Fibroblast of lung (primary cell): ENCODE data around the gene FAM78B. TPM values are rescaled to one million over a fixed set of nuclear protein-coding genes. Genes with fewer than 3 reads are reported as not detected.

Source experiments
- DNase-seq, 2 donors: peaks; one replicate each; pipeline versions ENCODE4 v3.0.0 to v3.0.0-alpha.2; 2010; ENCODE audit warnings: low read depth in 2 of 2
- H2AFZ ChIP-seq: 2 replicates; pipeline ENCODE4 v1.5.1; 2012; ENCODE audit warnings: low read length, control low read depth, inconsistent platforms
- H3K27ac ChIP-seq: 2 replicates; pipeline ENCODE4 v1.5.1; 2011; ENCODE audit warnings: low read length, control low read depth; ENCODE audit not compliant: insufficient read depth
- H3K27me3 ChIP-seq: 2 replicates; pipeline ENCODE4 v1.5.1; 2011; ENCODE audit warnings: mild to moderate bottlenecking, low read length; ENCODE audit not compliant: control insufficient read depth, insufficient read depth
- H3K36me3 ChIP-seq: 2 replicates; pipeline ENCODE4 v1.5.1; 2011; ENCODE audit warnings: low read length; ENCODE audit not compliant: control insufficient read depth, insufficient read depth
- H3K4me1 ChIP-seq: 2 replicates; pipeline ENCODE4 v1.5.1; 2011; ENCODE audit warnings: low read length; ENCODE audit not compliant: control insufficient read depth, insufficient read depth; ENCODE audit errors: extremely low read depth
- H3K4me2 ChIP-seq: 2 replicates; pipeline ENCODE4 v1.5.1; 2011; ENCODE audit warnings: low read length, control low read depth; ENCODE audit not compliant: insufficient read depth; ENCODE audit errors: extremely low read depth
- H3K4me3 ChIP-seq, 4 experiments: fragments of 200-600 bp in 1 of 4; sonication (generic) in 1 of 4; replicated peaks in 1 of 4; 2 replicates each; pipeline ENCODE4 v1.5.1; 2011 to 2016; ENCODE audit warnings: low read length in 4 of 4, low read depth in 3 of 4, mild to moderate bottlenecking in 3 of 4, control low read depth in 2 of 4, inconsistent platforms in 1 of 4, mixed read lengths in 1 of 4; ENCODE audit not compliant: insufficient read depth in 1 of 4; ENCODE audit errors: control extremely low read depth in 1 of 4
- H3K79me2 ChIP-seq: 2 replicates; pipeline ENCODE4 v1.5.1; 2012; ENCODE audit warnings: mild to moderate bottlenecking, low read length, inconsistent platforms; ENCODE audit not compliant: control insufficient read depth, insufficient read depth
- H3K9ac ChIP-seq: 2 replicates; pipeline ENCODE4 v1.5.1; 2011; ENCODE audit warnings: mild to moderate bottlenecking, low read length, control low read depth; ENCODE audit not compliant: insufficient read depth
- H3K9me3 ChIP-seq: 2 replicates; pipeline ENCODE4 v1.5.1; 2012; ENCODE audit warnings: low read depth, low read length; ENCODE audit not compliant: control insufficient read depth, insufficient read depth
- H4K20me1 ChIP-seq: 2 replicates; pipeline ENCODE4 v1.5.1; 2011; ENCODE audit warnings: low read length; ENCODE audit not compliant: control insufficient read depth, insufficient read depth; ENCODE audit errors: extremely low read depth
- CTCF ChIP-seq, 2 donors: IDR thresholded peaks in 1 of 2; conservative IDR thresholded peaks in 1 of 2; 1 replicate in 1 of 2; 2 replicates in 1 of 2; pipeline ENCODE4 v1.5.1; 2011 to 2012; ENCODE audit warnings: low read length in 2 of 2, control low read depth in 1 of 2, inconsistent platforms in 1 of 2, low read depth in 1 of 2, mild to moderate bottlenecking in 1 of 2
- EZH2 ChIP-seq: IDR thresholded peaks from 2 replicates; pipeline ENCODE4 v1.5.1; 2012; ENCODE audit warnings: low read length, control low read depth, mild to moderate bottlenecking; ENCODE audit errors: missing control alignments
- polyA plus RNA-seq, 2 donors: library from polyadenylated mRNA; depleted of rRNA in 1 of 2; stranded (reverse) in 1 of 2; unstranded in 1 of 2; fragments of >200 nt; gene quantifications; 2 replicates each; pipeline ENCODE4 v1.2.1, GENCODE V29; 2011 to 2012; ENCODE audit warnings: missing spikeins in 1 of 2
- total RNA-seq: library from RNA; depleted of rRNA; stranded (reverse); fragments of >200 nt; gene quantifications from 2 replicates; pipeline ENCODE4 v1.2.1, GENCODE V29; 2014

FAM78B gene
- total and polyA plus RNA-seq, 2 donors (not counting 1 experiment from before 2014, with no cell fraction given) = 0.15 to 0.33 TPM

- no peak for TF ChIP-seq EZH2
- TF ChIP-seq CTCF (conservative IDR thresholded peaks at IDR 0.05 in 1 of 2, IDR thresholded peaks at IDR 0.05 in 1 of 2; ENCODE audit: low read depth in 1 of 2, low read length in 2 of 2) = no peak
- no peaks in the 10 kb centered on the region for H3K27me3 ChIP-seq
- DNase-seq = no peak
- H3K4me3 ChIP-seq = no peak overlapping the region
- no peaks in the 10 kb centered on the region for H3K36me3 ChIP-seq
- no peaks in the 10 kb centered on the region for H3K79me2 ChIP-seq
- H3K4me1 ChIP-seq = no peaks in the 10 kb centered on the region
- H3K4me2 ChIP-seq = no peak overlapping the region
- H4K20me1 ChIP-seq = no peaks in the 10 kb centered on the region
- no peak overlapping the region for H3K9ac ChIP-seq
- no peak overlapping the region for H3K27ac ChIP-seq
- H2AFZ ChIP-seq = no peak overlapping the region
- no peaks in the 10 kb centered on the region for H3K9me3 ChIP-seq
Measured at GRCh38 chr1:166063701-166064100, 103.1 kb downstream of the FAM78B start.

GRCh38 chr1:166062421-166063070 lies 104.3 kb downstream of the FAM78B start:
- Histone ChIP-seq H3K27ac (no peak overlapping the region), H3K36me3 (no peaks in the 10 kb centered on the region), H3K4me2 (no peak overlapping the region), H4K20me1 (no peaks in the 10 kb centered on the region), H3K9ac (no peak overlapping the region), H3K4me3 (no peak overlapping the region), H3K79me2 (no peaks in the 10 kb centered on the region), H3K4me1 (no peaks in the 10 kb centered on the region), H2AFZ (no peak overlapping the region), H3K27me3 (no peaks in the 10 kb centered on the region), H3K9me3 (no peaks in the 10 kb centered on the region)
- TF ChIP-seq EZH2 = no peak
- no peak for DNase-seq

- no peaks in the 10 kb centered on the region for H3K4me1 ChIP-seq
- TF ChIP-seq EZH2 = no peak
- TF ChIP-seq CTCF (conservative IDR thresholded peaks at IDR 0.05 in 1 of 2, IDR thresholded peaks at IDR 0.05 in 1 of 2; ENCODE audit: low read depth in 1 of 2, low read length in 2 of 2) = no peak
- H3K27ac ChIP-seq = no peak overlapping the region
- no peaks in the 10 kb centered on the region for H3K36me3 ChIP-seq
- H3K9me3 ChIP-seq = no peaks in the 10 kb centered on the region
- DNase-seq = no peak
- H3K4me2 ChIP-seq = no peak overlapping the region
- H2AFZ ChIP-seq = no peak overlapping the region
- H3K27me3 ChIP-seq = no peaks in the 10 kb centered on the region
- H3K4me3 ChIP-seq = no peak overlapping the region
- no peak overlapping the region for H3K9ac ChIP-seq
- no peaks in the 10 kb centered on the region for H4K20me1 ChIP-seq
- H3K79me2 ChIP-seq = no peaks in the 10 kb centered on the region
Measured at GRCh38 chr1:166057650-166058049, 109.2 kb downstream of the FAM78B start.
